Measurements from ENCODE around the gene ADAMTS17.

DNA sequence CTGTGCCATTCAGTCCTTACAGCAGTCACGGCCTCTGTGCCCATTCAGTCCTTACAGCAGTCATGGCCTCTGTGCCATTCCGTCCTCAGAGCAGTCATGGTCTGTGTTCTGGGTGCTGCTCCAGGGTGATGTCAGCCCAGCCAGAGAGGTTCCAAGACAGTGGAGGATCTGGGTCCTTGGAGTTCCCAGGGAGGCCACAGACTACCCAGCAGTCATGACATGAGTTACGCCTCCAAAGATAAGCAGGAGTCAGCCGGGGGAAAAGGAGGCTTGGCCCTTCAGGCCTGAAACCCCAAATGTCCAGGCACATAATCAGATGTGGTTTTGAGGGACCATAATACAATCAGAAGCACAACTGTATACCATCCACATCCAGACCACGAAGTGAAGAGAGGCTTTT is 115.7 kb downstream of the ADAMTS17 start:
- TF ChIP-seq, protein P1, sequence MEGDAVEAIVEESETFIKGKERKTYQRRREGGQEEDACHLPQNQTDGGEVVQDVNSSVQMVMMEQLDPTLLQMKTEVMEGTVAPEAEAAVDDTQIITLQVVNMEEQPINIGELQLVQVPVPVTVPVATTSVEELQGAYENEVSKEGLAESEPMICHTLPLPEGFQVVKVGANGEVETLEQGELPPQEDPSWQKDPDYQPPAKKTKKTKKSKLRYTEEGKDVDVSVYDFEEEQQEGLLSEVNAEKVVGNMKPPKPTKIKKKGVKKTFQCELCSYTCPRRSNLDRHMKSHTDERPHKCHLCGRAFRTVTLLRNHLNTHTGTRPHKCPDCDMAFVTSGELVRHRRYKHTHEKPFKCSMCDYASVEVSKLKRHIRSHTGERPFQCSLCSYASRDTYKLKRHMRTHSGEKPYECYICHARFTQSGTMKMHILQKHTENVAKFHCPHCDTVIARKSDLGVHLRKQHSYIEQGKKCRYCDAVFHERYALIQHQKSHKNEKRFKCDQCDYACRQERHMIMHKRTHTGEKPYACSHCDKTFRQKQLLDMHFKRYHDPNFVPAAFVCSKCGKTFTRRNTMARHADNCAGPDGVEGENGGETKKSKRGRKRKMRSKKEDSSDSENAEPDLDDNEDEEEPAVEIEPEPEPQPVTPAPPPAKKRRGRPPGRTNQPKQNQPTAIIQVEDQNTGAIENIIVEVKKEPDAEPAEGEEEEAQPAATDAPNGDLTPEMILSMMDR (conservative IDR thresholded peaks at IDR 0.05): no peak
- TF ChIP-seq EZH2 (IDR thresholded peaks at IDR 0.05; ENCODE audit: low read depth): no peak
